HG02981 (cell line): ENCODE results near the gene ZNF878.
A peak's percentile ranks its signal among the peaks of the same experiment; 100 is the strongest.

Source experiments
- ATAC-seq: cut with Tn5 transposase; IDR thresholded peaks from one replicate; pipeline ENCODE4 v1.9.1; 2021; ENCODE audit warnings: mild to moderate bottlenecking, moderate library complexity; ENCODE audit not compliant: unreplicated experiment

The ZNF878 gene

GRCh38 chr19:12035220-12036172 lies 17.3 kb downstream of the ZNF878 start, which contains the start of gene ZNF433:
Gene ZNF433, minus strand, starts transcription at chr19:12035679. Its CDS starts 140 bp downstream, at chr19:12035539.
- ATAC-seq, result peak; percentile 89

GRCh38 chr19:12034620-12035019 lies 18.1 kb downstream of the ZNF878 start:
- no peak for ATAC-seq

DNA sequence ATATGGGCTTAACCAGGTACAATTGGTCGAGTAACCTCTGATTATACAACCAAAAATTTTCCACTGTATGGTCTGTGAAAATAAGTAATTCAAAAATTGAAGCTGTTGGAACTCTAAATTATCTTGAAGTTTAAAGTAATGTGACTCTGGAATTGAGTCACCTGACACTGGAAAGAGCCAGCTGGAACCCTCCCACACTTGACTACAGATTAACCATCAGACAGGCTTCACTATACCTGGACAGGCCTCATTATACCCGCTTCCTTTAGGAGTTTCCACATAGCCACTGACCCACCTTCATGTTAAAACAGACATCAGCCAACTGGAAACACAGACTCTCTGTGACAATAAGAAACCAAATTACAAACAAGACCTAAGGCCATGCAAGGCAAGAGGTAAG lies 18.6 kb downstream of the ZNF878 start:
- no peak for ATAC-seq

GRCh38 chr19:12015753-12016116 lies 37.0 kb downstream of the ZNF878 start:
- ATAC-seq, result no peak

DNA sequence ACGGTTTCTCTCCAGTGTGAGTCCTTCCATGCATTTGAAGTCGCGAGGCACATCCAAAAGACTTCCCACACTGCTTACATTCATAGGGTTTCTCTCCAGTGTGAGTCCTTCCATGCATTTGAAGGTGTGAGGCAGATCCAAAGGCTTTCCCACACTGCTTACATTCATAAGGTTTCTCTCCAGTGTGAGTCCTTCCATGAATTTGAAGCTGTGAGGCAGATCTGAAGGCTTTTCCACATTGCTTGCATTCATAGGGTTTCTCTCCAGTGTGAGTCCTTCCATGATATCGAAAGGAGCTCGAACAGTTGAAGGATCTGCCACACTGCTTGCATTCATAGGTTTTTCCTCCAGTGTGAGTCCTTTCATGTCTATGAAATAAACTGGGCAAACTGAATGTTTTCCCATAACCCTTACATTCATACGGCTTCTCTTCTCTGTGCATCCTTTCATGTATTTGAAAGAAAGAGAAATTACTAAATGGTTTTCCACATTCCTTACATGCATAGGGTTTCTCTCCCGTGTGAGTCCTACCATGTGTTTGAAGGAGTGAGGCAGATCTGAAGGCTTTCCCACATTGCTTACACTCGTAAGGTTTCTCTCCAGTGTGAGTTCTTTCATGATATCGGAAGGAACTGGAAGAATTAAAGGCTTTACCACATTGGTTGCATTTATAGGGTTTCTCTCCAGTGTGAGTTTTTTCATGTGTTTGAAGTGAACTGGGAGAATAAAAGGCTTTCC lies 37.6 kb downstream of the ZNF878 start:
- ATAC-seq, result no peak

GRCh38 chr19:12000152-12000981 lies 52.4 kb downstream of the ZNF878 start:
- ATAC-seq, result peak; percentile 60

DNA sequence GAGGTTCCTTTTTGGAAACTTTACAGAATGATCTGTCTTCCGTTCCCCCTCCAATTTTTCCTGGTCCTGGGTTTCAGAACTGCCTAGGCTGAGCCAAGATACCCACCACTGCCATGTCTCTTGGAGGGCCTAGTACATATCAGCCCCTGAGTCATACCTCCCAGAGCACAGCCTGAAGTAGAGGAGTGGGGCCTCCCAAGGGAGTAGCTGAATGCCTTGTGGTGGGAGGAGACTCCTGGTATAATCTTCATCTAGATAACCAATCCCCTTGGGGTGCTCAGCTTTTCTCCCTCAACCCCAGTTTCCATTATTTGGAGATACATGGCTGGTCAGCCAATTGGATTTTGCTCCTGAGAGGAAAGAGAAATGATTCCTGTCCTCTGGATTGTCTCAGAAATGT lies 57.6 kb downstream of the ZNF878 start:
- no peak for ATAC-seq
